LHCN-M2 (cell line): ENCODE measurements around the gene MYF5. TPM values are rescaled to one million over a fixed set of nuclear protein-coding genes. Genes with fewer than 3 reads are reported as not detected.

Experiments
- DNase-seq: peaks from one replicate; pipeline ENCODE4 v3.0.0-alpha.2; 2012; ENCODE audit warnings: low read depth
- polyA plus RNA-seq: library from polyadenylated mRNA; unstranded; fragments of >200 nt; gene quantifications from one replicate; pipeline ENCODE4 v1.2.1, GENCODE V29; 2012; ENCODE audit warnings: missing spikeins
- total RNA-seq: library from RNA; depleted of rRNA; stranded (reverse); fragments of >200 nt; gene quantifications from 2 replicates; pipeline ENCODE4 v1.2.3, GENCODE V29; 2014; rRNA removed

The MYF5 gene
- total RNA-seq = 628 and 957 TPM in 2 replicates
- 241 TPM for polyA plus RNA-seq

GRCh38 chr12:80716696-80717469, at the start of gene MYF5:
MYF5 (plus strand) TSS chr12:80716912; CDS start chr12:80717064, 152 bp downstream.
- DNase-seq = peak; percentile 97

GRCh38 chr12:80670214-80670613, 46.5 kb upstream of the MYF5 start:
- DNase-seq = no peak

GRCh38 chr12:80676042-80676636, 40.6 kb upstream of the MYF5 start:
- peak; percentile 84 for DNase-seq

- DNase-seq = no peak
These were observed 39.9 kb upstream of the MYF5 start for GRCh38 chr12:80676856-80677255.

- no peak for DNase-seq
These were observed 38.7 kb upstream of the MYF5 start for GRCh38 chr12:80677994-80678393.

GRCh38 chr12:80679346-80680131, 37.2 kb upstream of the MYF5 start:
- DNase-seq = peak; percentile 95

GRCh38 chr12:80681287-80681686, 35.4 kb upstream of the MYF5 start:
- peak; percentile 89 for DNase-seq

- peak; percentile 61 for DNase-seq
These were observed 34.9 kb upstream of the MYF5 start for GRCh38 chr12:80681786-80682185.

- DNase-seq = no peak
These were observed 32.6 kb upstream of the MYF5 start for GRCh38 chr12:80684077-80684495.

- DNase-seq = no peak
These were observed 26.6 kb upstream of the MYF5 start for GRCh38 chr12:80690090-80690489.

- no peak for DNase-seq
These were observed 26.2 kb upstream of the MYF5 start for GRCh38 chr12:80690513-80690912.

GRCh38 chr12:80692114-80692513, 24.6 kb upstream of the MYF5 start:
- peak; percentile 31 for DNase-seq

- DNase-seq = peak; percentile 47
These were observed 19.3 kb upstream of the MYF5 start for GRCh38 chr12:80697270-80697887.

GRCh38 chr12:80698256-80698655, 18.5 kb upstream of the MYF5 start:
- peak; percentile 77 for DNase-seq

GRCh38 chr12:80698847-80699542, 17.7 kb upstream of the MYF5 start:
- peak; percentile 85 for DNase-seq

- DNase-seq = peak; percentile 69
These were observed 16.4 kb upstream of the MYF5 start for GRCh38 chr12:80700327-80700726.

GRCh38 chr12:80701388-80701787, 15.3 kb upstream of the MYF5 start:
- DNase-seq = peak; percentile 93

GRCh38 chr12:80702889-80703805, 13.6 kb upstream of the MYF5 start:
- peak; percentile 98 for DNase-seq

- DNase-seq = peak; percentile 35
These were observed 12.3 kb upstream of the MYF5 start for GRCh38 chr12:80704420-80704819.
